Adrenal gland (tissue), 12 donors: ENCODE results near the gene ITGA6. TPM values are rescaled to one million over a fixed set of nuclear protein-coding genes. Genes with fewer than 3 reads are reported as not detected.

Source experiments
- DNase-seq, 7 donors: peaks; one replicate each; pipeline ENCODE4 v3.0.0-alpha.2; 2019 to 2020
- H3K27ac ChIP-seq, 5 donors: fragments of 200-600 bp; sonication (generic) in 4 of 5; 1 replicate in 3 of 5; 2 replicates in 2 of 5; pipeline versions ENCODE4 v1.5.1 to v1.8.0; 2016 to 2020; ENCODE audit warnings: mild to moderate bottlenecking in 1 of 5
- H3K27me3 ChIP-seq: fragments of 200-600 bp; 2 replicates; pipeline ENCODE4 v1.8.0; 2021
- H3K36me3 ChIP-seq, 2 donors: fragments of 200-600 bp; replicated peaks in 1 of 2; 1 replicate in 1 of 2; 2 replicates in 1 of 2; pipeline versions ENCODE4 v1.5.1 to v1.8.0; 2018 to 2022
- H3K4me1 ChIP-seq, 2 donors: fragments of 200-600 bp; replicated peaks in 1 of 2; 1 replicate in 1 of 2; 2 replicates in 1 of 2; pipeline versions ENCODE4 v1.5.1 to v1.8.0; 2018 to 2021
- H3K4me3 ChIP-seq, 4 donors: fragments of 200-600 bp; sonication (generic) in 3 of 4; one replicate each; pipeline ENCODE4 v1.5.1; 2016 to 2018
- H3K9me3 ChIP-seq, 3 donors: fragments of 200-600 bp; sonication (generic) in 1 of 3; replicated peaks in 1 of 3; 1 replicate in 2 of 3; 2 replicates in 1 of 3; pipeline versions ENCODE4 v1.5.1 to v1.8.0; 2016 to 2021
- CTCF ChIP-seq, 6 experiments: fragments of 450-650 bp in 4 of 6; fragments of 200-600 bp in 2 of 6; sonication (generic) in 1 of 6; IDR thresholded peaks; 1 replicate in 5 of 6; 2 replicates in 1 of 6; pipeline versions ENCODE4 v1.5.1 to v1.8.0; 2016 to 2021; ENCODE audit warnings: antibody characterized with exemption in 6 of 6, mild to moderate bottlenecking in 2 of 6, moderate library complexity in 1 of 6
- POLR2A ChIP-seq, 2 donors: fragments of 450-650 bp; IDR thresholded peaks; one replicate each; pipeline ENCODE4 v1.6.1; 2017; ENCODE audit warnings: antibody characterized with exemption in 2 of 2, mild to moderate bottlenecking in 2 of 2, moderate library complexity in 1 of 2
- WGBS, 4 donors: extraction: QIAGEN DNeasy Blood & Tissue Kit in 2 of 4; methylation state at CpG; one replicate each; pipeline versions ENCODE4 v1.1.5 to v1.1.7; 2013 to 2017; 5-methylcytosine and 5-hydroxymethylcytosine counted together
- intact Hi-C, 2 donors: fragments of 100-400 bp; cut with DNase I; formaldehyde crosslinking; loops; one replicate each; pipeline versions ENCODE4 v1.14.1 to v1.15.0; 2022 to 2023
- polyA plus RNA-seq, 3 donors: library from polyadenylated mRNA; stranded (reverse); fragments of 200-250 nt in 2 of 3; fragments of 350-450 nt in 1 of 3; fragmentation: Illumina TruSeq in 1 of 3; extraction: RNeasy Lipid Tissue Mini Kit (QIAGEN cat#74804) in 1 of 3; gene quantifications; one replicate each; pipeline ENCODE4 v1.2.3, GENCODE V29; 2013 to 2014
- total RNA-seq, 9 donors: library from RNA; depleted of rRNA in 4 of 9; stranded (reverse); fragments of >200 nt in 4 of 9; fragments of 120-200 nt in 1 of 9; fragmentation: NEBNext Ultra II Directional in 1 of 9; extraction: Animal tissue kit (Norgen Biotek cat#: 25700) in 1 of 9; gene quantifications; one replicate each; pipeline versions ENCODE4 v1.1.0 to v1.2.4, GENCODE V29; 2013 to 2023
- donor health status: healthy with polysubstance abuse.
- donor health status: Bipolar disorder and iron deficiency.
- donor health status: DM: yes; HTN: yes; CAD: no.
- donor health status: DM: no; HTN: no; CAD: no.
- donor health status: DM: no; HTN: no; CAD: no.
- donor health status: DM: yes; HTN: yes; CAD: no.

Gene ITGA6
- total and polyA plus RNA-seq, 12 donors, result 5.1 to 20.3 (median 10.0) TPM

- intact Hi-C loops, result no loop called here
These were observed 24.5 kb downstream of the ITGA6 start for GRCh38 chr2:172451923-172452322.

GRCh38 chr2:172452845-172453244, 25.5 kb downstream of the ITGA6 start:
- no peaks in the 10 kb centered on the region for H3K4me1 ChIP-seq
- no peak for DNase-seq
- 67 to 86% (median 80%) methylated on average over 2 of the region's 2 CpGs for WGBS, 4 donors
- H3K4me3 ChIP-seq, result no peak overlapping the region
- H3K27ac ChIP-seq, result no peak overlapping the region
- H3K36me3 ChIP-seq, result no peaks in the 10 kb centered on the region
- no peaks in the 10 kb centered on the region for H3K27me3 ChIP-seq
- intact Hi-C loops, result no loop called here
- no peak for TF ChIP-seq POLR2A (IDR thresholded peaks at IDR 0.05)
- TF ChIP-seq CTCF (IDR thresholded peaks at IDR 0.05), result no peak
- H3K9me3 ChIP-seq, result no peaks in the 10 kb centered on the region

More at GRCh38 chr2:172451923-172452322, 24.5 kb downstream of the ITGA6 start:
- 81 to 91% (median 88%) methylated on average over 5 of the region's 5 CpGs for WGBS, 4 donors
- Histone ChIP-seq H3K27me3 (no peaks in the 10 kb centered on the region), H3K27ac (no peak overlapping the region), H3K4me3 (no peak overlapping the region), H3K9me3 (no peaks in the 10 kb centered on the region), H3K36me3 (no peaks in the 10 kb centered on the region), H3K4me1 (no peaks in the 10 kb centered on the region)
- no peak for DNase-seq
- TF ChIP-seq POLR2A (IDR thresholded peaks at IDR 0.05) (no peak), CTCF (IDR thresholded peaks at IDR 0.05) (no peak)

GRCh38 chr2:172454404-172455120, 27.2 kb downstream of the ITGA6 start:
- DNase-seq, result no peak
- 63 to 74% (median 70%) methylated on average over 6 of the region's 6 CpGs for WGBS, 4 donors
- Histone ChIP-seq H3K27ac (no peak overlapping the region), H3K4me1 (no peaks in the 10 kb centered on the region), H3K4me3 (no peak overlapping the region), H3K9me3 (no peaks in the 10 kb centered on the region), H3K27me3 (no peaks in the 10 kb centered on the region), H3K36me3 (no peaks in the 10 kb centered on the region)
- intact Hi-C loops, result no loop called here
- TF ChIP-seq POLR2A (IDR thresholded peaks at IDR 0.05) (no peak), CTCF (IDR thresholded peaks at IDR 0.05) (no peak)

- no peaks in the 10 kb centered on the region for H3K9me3 ChIP-seq
- no peak for TF ChIP-seq POLR2A (IDR thresholded peaks at IDR 0.05)
- no peak for TF ChIP-seq CTCF (IDR thresholded peaks at IDR 0.05)
- WGBS, 4 donors, result 59 to 69% (median 62%) methylated on average over 4 of the region's 4 CpGs
- H3K4me3 ChIP-seq, result no peak overlapping the region
- no peak for DNase-seq
- H3K36me3 ChIP-seq, result no peaks in the 10 kb centered on the region
- H3K27ac ChIP-seq, result no peak overlapping the region
- intact Hi-C loops, result no loop called here
- no peaks in the 10 kb centered on the region for H3K27me3 ChIP-seq
- H3K4me1 ChIP-seq, result peaks cover 0 to 3% of the 10 kb centered on the region in 2 donors
These were observed 27.7 kb downstream of the ITGA6 start for GRCh38 chr2:172455121-172455515.
